ENCODE results near the gene GPX6. TPM values are rescaled to one million over a fixed set of nuclear protein-coding genes. Genes with fewer than 3 reads are reported as not detected.
"Not testable (repeated sequence)": the region's sequence is repeated elsewhere in the genome, so short reads cannot be mapped to it uniquely, and the experiment has no call there.

GPX6 gene
- total RNA-seq, 1 donor from 2014 or later: not detected

DNA sequence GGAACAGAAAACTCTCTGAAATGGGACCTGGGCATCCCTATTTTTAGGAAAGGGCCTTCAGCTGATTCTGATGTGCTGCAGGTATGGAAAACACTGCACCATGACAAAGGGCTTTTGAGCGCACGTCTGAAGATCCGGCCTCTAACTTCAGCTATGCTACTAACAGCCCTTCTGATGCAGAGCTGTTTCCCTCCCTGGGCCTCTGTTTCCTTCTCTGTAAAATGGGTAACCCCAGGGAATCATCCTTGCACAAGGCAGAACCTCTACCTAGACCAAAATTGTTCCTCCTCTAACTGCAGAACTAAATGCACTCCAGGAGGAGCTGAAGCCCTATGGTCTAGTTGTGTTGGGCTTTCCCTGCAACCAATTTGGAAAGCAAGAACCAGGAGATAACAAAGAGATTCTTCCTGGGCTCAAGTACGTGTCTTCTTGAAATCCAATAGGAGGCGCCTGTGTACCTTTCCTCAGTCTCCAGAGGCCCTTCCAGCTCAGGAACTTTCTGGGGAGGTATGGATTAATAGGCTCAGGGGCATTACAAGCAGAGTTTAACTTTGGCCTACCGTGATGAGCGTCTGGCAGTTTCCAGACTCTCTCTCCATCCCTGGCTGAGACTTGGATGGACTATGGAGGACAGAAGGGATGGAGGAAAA lies 16.0 kb upstream of the GPX6 start:
- no peak for DNase-seq
- no peak for ATAC-seq
- intact Hi-C loops (cut with micrococcal nuclease): no loop called here

GRCh38 chr6:28530777-28531176 lies 15.2 kb upstream of the GPX6 start:
- DNase-seq (no peak), ATAC-seq (no peak)
- intact Hi-C loops (cut with micrococcal nuclease): no loop called here

GRCh38 chr6:28525496-28526039 lies 10.0 kb upstream of the GPX6 start, which contains the start of gene GPX5:
TSS of gene GPX5 (plus strand) at chr6:28525881. CDS start at chr6:28526014, 133 bp downstream.
- DNase-seq (no peak), ATAC-seq (no peak)
- intact Hi-C loops (cut with micrococcal nuclease): no loop called here

- ATAC-seq (no peak), DNase-seq (no peak)
- intact Hi-C loops (cut with micrococcal nuclease): no loop called here
These were observed 7.6 kb upstream of the GPX6 start for GRCh38 chr6:28523241-28523622.

DNA sequence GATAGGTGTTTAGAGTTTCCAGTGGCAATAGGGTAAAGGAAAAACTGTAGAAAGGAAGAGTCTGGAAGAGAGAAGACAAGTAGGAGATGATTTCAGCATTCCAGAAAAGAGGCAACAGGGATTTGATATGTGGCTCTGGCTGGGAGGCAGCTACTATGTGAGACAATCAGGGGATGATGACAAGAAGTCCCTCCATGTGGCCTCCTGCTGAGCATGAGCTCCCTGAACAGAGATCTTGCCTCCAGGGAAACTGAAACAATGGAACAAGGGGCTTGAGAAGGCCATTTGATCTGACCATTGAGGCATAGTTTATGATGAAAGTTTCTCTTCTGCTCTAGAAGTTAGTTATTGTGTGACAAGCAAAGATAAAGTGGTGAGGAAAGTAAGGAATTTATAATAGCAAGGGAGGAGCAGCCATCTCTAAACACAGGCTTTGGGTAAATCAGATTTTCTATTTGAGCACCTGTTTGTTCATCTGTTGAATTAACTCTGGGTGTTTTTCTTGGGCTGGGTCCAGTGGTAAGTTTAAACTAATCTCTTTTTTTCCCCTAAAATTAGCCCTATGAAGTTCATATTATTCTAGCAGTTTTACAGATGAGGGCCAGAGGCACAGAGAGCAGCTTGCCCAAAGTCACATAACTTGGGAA lies 7.1 kb upstream of the GPX6 start:
- intact Hi-C loops (cut with micrococcal nuclease): no loop called here
- DNase-seq (no peak), ATAC-seq (no peak)

DNA sequence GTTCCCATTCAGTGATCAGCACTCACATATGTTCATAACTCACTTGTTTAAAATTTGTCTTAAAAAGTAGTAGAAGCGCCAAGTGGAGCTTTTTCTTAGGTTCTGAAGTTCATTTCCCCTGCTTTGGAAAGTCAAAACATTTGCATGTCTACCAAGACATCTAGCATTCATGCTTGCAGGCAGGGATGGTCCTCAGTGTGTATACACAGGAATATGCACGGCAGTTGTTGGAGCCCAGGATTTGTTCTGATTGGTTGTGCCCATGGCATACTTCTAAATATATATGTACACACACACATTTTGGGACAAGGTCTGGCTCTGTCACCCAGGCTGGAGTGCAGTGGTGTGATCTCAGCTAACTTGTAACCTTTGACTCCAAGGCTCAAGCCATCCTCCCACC lies 2.4 kb upstream of the GPX6 start:
- no peak for DNase-seq
- intact Hi-C loops (cut with micrococcal nuclease): no loop called here
- ATAC-seq: no peak

DNA sequence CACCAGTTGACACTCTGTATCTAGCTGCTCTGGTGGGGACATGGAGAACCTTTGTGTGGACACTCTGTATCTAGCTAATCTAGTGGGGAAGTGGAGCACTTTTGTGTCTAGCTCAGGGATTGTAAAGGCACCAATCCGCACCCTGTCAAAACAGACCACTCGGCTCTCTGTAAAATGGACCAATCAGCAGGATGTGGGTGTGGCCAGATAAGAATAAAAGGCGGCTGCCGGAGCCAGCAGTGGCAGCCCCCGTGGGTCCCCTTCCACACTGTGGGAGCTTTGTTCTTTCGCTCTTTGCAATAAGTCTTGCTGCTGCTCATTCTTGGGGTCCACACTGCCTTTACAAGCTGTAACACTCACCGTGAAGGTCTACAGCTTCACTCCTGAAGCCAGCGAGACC lies 3.2 kb downstream of the GPX6 start:
- DNase-seq; intact Hi-C loops (cut with micrococcal nuclease); ATAC-seq: not testable (repeated sequence)

DNA sequence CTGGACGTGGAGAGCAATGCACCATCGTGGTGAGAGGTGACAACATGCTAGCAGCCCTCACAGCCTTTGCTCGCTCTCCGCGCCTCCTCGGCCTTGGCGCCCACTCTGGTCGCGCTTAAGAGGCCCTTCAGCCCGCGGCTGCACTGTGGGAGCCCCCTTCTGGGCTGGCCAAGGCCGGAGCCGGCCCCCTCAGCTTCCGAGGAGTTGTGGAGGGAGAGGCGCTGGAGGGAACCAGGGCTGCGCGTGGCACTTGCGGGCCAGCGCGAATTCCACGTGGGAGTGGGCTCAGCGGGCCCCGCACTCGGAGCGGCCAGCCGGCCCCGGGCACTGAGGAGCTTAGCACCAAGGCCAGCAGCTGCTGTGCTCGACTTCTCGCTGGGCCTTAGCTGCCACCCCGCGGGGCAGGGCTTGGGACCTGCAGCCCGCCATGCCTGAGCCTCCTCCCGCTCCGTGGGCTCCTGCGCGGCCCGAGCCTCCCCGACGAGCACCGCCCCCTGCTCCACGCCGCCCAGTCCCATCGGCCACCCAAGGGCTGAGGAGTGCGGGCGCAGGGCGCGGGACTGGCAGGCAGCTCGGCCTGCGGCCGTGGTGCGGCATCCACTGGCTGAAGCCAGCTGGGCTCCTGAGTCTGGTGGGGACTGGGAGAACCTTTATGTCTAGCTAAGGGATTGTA lies 3.8 kb downstream of the GPX6 start:
- intact Hi-C loops (cut with micrococcal nuclease): no loop called here
- DNase-seq: no peak
- no peak for ATAC-seq

GRCh38 chr6:28506807-28507475 lies 8.7 kb downstream of the GPX6 start:
- ATAC-seq (no peak), DNase-seq (no peak)
- intact Hi-C loops (cut with micrococcal nuclease): no loop called here

GRCh38 chr6:28505733-28506132 lies 9.9 kb downstream of the GPX6 start:
- intact Hi-C loops (cut with micrococcal nuclease): no loop called here
- DNase-seq (no peak), ATAC-seq (no peak)

GRCh38 chr6:28502709-28503305 lies 12.8 kb downstream of the GPX6 start:
- DNase-seq; ATAC-seq; intact Hi-C loops (cut with micrococcal nuclease): not testable (repeated sequence)

- ATAC-seq; intact Hi-C loops (cut with micrococcal nuclease); DNase-seq: not testable (repeated sequence)
These were observed 13.5 kb downstream of the GPX6 start for GRCh38 chr6:28502136-28502535.

DNA sequence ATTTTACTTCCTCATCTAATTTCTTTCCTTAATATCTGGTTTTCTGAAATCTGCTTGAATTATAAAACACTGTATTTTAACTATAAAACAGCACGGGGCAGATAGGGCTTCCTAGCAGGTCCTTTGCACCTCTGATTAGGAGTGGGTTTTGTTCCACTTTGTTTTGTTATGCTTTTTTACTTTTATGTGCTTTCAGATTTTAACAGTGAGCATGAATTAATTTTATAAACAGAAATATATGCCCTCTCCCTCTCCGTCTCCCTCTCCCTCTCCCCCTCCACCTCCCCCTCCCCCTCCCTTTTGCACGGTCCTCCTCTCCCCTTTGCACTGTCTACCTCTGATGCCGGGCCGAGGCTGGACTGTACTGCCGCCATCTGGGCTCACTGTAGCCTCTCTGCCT lies 14.3 kb downstream of the GPX6 start:
- no peak for ATAC-seq
- DNase-seq: no peak
- intact Hi-C loops (cut with micrococcal nuclease): no loop called here

DNA sequence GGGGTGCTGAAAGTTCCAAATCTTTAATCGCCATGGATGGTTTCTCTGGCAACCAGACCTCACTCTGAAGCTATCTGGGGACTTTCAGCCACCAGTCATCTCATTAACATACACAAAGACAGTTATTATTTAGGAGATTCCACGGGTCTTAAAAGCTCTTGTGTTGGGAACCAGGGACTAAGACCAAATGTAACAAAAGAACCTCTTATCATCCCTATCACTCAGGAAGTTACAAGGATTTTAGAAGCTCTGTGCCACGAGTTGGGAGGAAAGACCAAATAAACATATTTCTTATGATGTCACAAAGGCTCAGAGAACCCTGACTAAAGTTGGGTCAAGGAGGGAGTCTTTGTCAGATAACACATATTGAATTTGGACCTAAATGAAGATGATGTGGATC lies 17.7 kb downstream of the GPX6 start:
- ATAC-seq (no peak), DNase-seq (no peak)
- intact Hi-C loops (cut with micrococcal nuclease): no loop called here

DNA sequence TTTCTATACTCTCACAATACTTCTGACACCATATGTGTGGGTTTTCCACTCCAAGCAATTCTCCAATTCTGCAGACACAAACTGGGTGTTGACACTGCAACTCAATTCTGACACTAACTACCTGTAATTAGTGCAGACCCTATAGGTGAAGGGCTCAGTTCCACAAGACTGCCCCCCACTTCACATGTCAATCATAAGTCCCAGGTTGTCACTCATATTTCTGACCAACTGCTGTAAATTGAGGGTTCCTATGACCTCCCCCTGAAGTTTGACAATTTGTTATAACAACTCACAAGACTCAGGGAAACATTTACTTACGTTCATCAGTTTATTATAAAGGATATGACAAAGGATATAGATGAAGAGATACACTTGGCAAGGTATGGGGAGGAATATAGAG lies 18.3 kb downstream of the GPX6 start:
- DNase-seq (no peak), ATAC-seq (no peak)
- intact Hi-C loops (cut with micrococcal nuclease): no loop called here

- no peak for DNase-seq
- no peak for ATAC-seq
- intact Hi-C loops (cut with micrococcal nuclease): no loop called here
These were observed 19.4 kb downstream of the GPX6 start for GRCh38 chr6:28496099-28496779.

DNA sequence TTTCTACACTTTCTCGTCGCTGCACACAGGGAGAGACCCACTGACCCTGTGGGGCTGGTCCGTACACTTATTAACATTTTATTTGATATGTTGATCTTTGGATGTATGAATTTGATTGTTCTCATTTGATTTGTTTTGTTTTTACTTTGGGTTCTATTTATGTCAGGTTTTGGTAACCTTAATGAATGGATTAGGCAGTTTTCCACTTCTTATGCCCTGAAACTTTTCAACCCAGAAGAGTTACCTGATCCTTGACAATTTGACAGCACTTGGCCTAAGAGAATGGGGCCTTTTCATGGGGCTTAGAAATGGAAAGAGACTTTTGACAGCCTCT lies 23.6 kb downstream of the GPX6 start:
- no peak for DNase-seq
- intact Hi-C loops (cut with micrococcal nuclease): no loop called here
- no peak for ATAC-seq

- DNase-seq (no peak), ATAC-seq (no peak)
- intact Hi-C loops (cut with micrococcal nuclease): no loop called here
These were observed 25.2 kb downstream of the GPX6 start for GRCh38 chr6:28490205-28490890.
